Caco-2 (cell line): ENCODE results near the gene MDFIC. TPM values are rescaled to one million over a fixed set of nuclear protein-coding genes. Genes with fewer than 3 reads are reported as not detected.

Source experiments
- BruUV-seq: library from RNA; stranded (reverse); fragments of 400-500 nt; replicated peaks from 2 replicates; lab custom pipeline; 2021; lab: Mats Ljungman, UMichigan
- CTCF ChIA-PET: fragments of 300-600 bp; sonication (Branson Sonifier 250); formaldehyde crosslinking; loops from one replicate; lab custom pipeline; 2022; ENCODE audit warnings: antibody characterized with exemption; lab: Charles Lee
- POLR2A ChIA-PET: fragments of 300-600 bp; sonication (Branson Sonifier 250); formaldehyde crosslinking; loops from one replicate; lab custom pipeline; 2022; ENCODE audit warnings: antibody characterized with exemption; lab: Charles Lee
- DNase-seq, 2 experiments: peaks; one replicate each; pipeline versions ENCODE4 v3.0.0 to v3.0.0-alpha.2; 2020 to 2022
- H3K27me3 ChIP-seq: replicated peaks from 2 replicates; pipeline ENCODE4 v1.6.0; 2011; ENCODE audit warnings: low read length; ENCODE audit not compliant: control insufficient read depth, insufficient read depth
- H3K36me3 ChIP-seq: 2 replicates; pipeline ENCODE4 v1.5.1; 2011; ENCODE audit warnings: low read length; ENCODE audit not compliant: control insufficient read depth, insufficient read depth
- H3K4me1 ChIP-seq: fragments of 250-450 bp; sonication (Bioruptor Pico); 2 replicates; pipeline ENCODE4 v1.5.1; 2020; ENCODE audit warnings: mild to moderate bottlenecking
- H3K4me3 ChIP-seq: 2 replicates; pipeline ENCODE4 v1.5.1; 2011; ENCODE audit warnings: low read depth, mild to moderate bottlenecking, control low read depth, low read length
- H3K9me3 ChIP-seq: fragments of 250-450 bp; sonication (Bioruptor Pico); 2 replicates; pipeline ENCODE4 v1.5.1; 2020; ENCODE audit warnings: mild to moderate bottlenecking, moderate library complexity
- H3K27ac Mint-ChIP-seq: one replicate; pipeline ENCODE4 v1.8.0; 2022; ENCODE audit warnings: mixed read lengths; ENCODE audit not compliant: unreplicated experiment
- H3K27me3 Mint-ChIP-seq: one replicate; pipeline ENCODE4 v1.8.0; 2022; ENCODE audit warnings: mixed read lengths; ENCODE audit not compliant: insufficient read depth, unreplicated experiment
- H3K36me3 Mint-ChIP-seq: one replicate; pipeline ENCODE4 v1.8.0; 2022; ENCODE audit warnings: mild to moderate bottlenecking, mixed read lengths; ENCODE audit not compliant: insufficient read depth, unreplicated experiment
- H3K4me1 Mint-ChIP-seq: one replicate; pipeline ENCODE4 v1.8.0; 2022; ENCODE audit warnings: low read depth, mixed read lengths; ENCODE audit not compliant: unreplicated experiment
- H3K4me3 Mint-ChIP-seq: one replicate; pipeline ENCODE4 v1.8.0; 2022; ENCODE audit warnings: mild to moderate bottlenecking, moderate library complexity, mixed read lengths; ENCODE audit not compliant: unreplicated experiment
- H3K9me3 Mint-ChIP-seq: one replicate; pipeline ENCODE4 v1.8.0; 2022; ENCODE audit warnings: mixed read lengths; ENCODE audit not compliant: unreplicated experiment
- intact Hi-C: fragments of 100-400 bp; cut with micrococcal nuclease; formaldehyde crosslinking; loops from one replicate; pipeline ENCODE4 v1.10.0; 2022; ENCODE audit not compliant: unreplicated experiment
- total RNA-seq: library from RNA; stranded (reverse); gene quantifications from 2 replicates; pipeline ENCODE4 v1.2.3, GENCODE V29; 2022
- TF ChIP-seq, protein P1 (sequence below), 2 experiments: fragments of 200-600 bp in 1 of 2; IDR thresholded peaks; 1 replicate in 1 of 2; 2 replicates in 1 of 2; pipeline versions ENCODE4 v1.5.1 to v1.8.0; 2011 to 2022; ENCODE audit warnings: antibody characterized with exemption in 1 of 2, control low read depth in 1 of 2, inconsistent platforms in 1 of 2, low read depth in 1 of 2, low read length in 1 of 2, mild to moderate bottlenecking in 1 of 2, moderate library complexity in 1 of 2; ENCODE audit not compliant: insufficient read depth in 1 of 2, severe bottlenecking in 1 of 2, unreplicated experiment in 1 of 2

Gene MDFIC
- total RNA-seq, 1 experiment from 2014 or later: 2.7 TPM

DNA sequence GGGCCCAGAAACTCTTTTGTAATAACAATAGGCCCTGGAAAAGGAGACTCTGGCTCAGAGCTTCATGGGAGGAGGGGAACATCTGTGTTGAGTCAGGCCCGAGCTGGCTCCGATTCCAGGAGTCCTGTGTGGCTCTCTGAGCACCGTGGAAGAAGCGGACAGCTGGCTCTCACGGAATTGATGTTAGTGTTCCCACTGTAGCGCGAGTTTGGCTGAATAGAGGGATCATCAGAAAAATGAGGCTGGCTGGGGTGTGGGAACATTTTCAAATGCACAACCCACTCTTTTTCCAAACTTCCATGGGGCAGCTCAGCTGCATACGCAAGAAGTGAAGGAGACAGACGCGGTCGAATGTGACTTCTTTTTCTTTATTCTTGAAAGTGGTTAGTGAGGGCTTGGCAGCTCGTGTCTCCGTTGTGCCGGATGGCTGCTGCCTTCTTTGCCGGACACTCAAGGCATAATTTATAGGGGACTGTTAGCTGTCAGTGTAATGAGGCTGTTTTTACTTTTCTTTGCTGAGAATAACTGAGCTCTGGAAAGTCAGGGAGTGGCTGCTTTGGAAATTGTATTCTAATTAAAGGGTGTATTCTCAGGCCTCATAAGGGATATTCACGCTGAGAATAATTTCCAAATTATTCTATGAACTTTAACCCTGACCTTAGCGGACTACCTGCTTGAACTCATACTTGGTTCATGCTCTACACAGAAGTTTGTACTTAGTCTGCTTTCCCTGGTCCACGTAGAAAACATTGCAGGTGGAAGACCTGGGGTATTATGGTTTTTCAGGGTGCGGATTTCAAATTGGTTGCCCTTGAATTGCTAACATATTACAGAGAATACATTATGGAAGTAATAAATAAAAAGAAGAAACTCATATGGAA lies 23.1 kb downstream of the MDFIC start:
- H3K27ac Mint-ChIP-seq: no peak overlapping the region
- TF ChIP-seq, protein P1, sequence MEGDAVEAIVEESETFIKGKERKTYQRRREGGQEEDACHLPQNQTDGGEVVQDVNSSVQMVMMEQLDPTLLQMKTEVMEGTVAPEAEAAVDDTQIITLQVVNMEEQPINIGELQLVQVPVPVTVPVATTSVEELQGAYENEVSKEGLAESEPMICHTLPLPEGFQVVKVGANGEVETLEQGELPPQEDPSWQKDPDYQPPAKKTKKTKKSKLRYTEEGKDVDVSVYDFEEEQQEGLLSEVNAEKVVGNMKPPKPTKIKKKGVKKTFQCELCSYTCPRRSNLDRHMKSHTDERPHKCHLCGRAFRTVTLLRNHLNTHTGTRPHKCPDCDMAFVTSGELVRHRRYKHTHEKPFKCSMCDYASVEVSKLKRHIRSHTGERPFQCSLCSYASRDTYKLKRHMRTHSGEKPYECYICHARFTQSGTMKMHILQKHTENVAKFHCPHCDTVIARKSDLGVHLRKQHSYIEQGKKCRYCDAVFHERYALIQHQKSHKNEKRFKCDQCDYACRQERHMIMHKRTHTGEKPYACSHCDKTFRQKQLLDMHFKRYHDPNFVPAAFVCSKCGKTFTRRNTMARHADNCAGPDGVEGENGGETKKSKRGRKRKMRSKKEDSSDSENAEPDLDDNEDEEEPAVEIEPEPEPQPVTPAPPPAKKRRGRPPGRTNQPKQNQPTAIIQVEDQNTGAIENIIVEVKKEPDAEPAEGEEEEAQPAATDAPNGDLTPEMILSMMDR (IDR thresholded peaks at IDR 0.05; ENCODE audit: insufficient read depth in 1 of 2, low read depth in 1 of 2, low read length in 1 of 2, severe bottlenecking in 1 of 2, unreplicated experiment in 1 of 2): no peak
- no peak overlapping the region for H3K4me3 Mint-ChIP-seq
- no peak overlapping the region for H3K4me3 ChIP-seq
- BruUV-seq: no TSS peak
- no peaks in the 10 kb centered on the region for H3K9me3 ChIP-seq
- ChIA-PET CTCF (no interaction called here), POLR2A (no interaction called here)
- no peaks in the 10 kb centered on the region for H3K27me3 ChIP-seq
- no peak for DNase-seq
- H3K36me3 Mint-ChIP-seq: no peaks in the 10 kb centered on the region
- H3K9me3 Mint-ChIP-seq: no peaks in the 10 kb centered on the region
- peaks cover 2% of the 10 kb centered on the region for H3K27me3 Mint-ChIP-seq
- no peaks in the 10 kb centered on the region for H3K36me3 ChIP-seq
- intact Hi-C loops: no loop called here
- H3K4me1 Mint-ChIP-seq: no peaks in the 10 kb centered on the region
- no peaks in the 10 kb centered on the region for H3K4me1 ChIP-seq

DNA sequence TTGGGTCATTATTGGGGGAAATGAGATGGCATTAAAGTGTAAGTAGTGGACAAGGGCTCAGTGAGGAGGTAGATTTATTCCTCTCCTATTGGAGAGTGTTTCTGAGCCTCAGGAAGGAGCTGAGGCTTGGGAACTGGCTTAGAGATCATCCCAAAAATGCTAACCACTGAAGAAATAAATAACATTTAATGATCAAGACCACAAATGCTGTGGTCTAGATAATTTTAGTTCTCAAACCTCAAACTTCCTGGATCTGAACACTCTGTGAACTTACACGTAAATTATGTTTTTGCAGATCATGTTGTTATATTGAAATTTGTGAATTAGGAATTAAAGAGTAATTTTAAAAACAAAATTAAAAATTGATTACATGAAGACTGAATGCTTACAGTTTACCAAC lies 27.3 kb downstream of the MDFIC start:
- ChIA-PET POLR2A (no interaction called here), CTCF (no interaction called here)
- DNase-seq: no peak
- Mint-ChIP-seq H3K36me3 (no peaks in the 10 kb centered on the region), H3K9me3 (no peaks in the 10 kb centered on the region), H3K27ac (no peak overlapping the region), H3K4me3 (no peak overlapping the region), H3K27me3 (no peaks in the 10 kb centered on the region), H3K4me1 (no peaks in the 10 kb centered on the region)
- no TSS peak for BruUV-seq
- no peaks in the 10 kb centered on the region for H3K4me1 ChIP-seq
- H3K4me3 ChIP-seq: no peak overlapping the region
- intact Hi-C loops: no loop called here
- no peaks in the 10 kb centered on the region for H3K9me3 ChIP-seq
- H3K36me3 ChIP-seq: no peaks in the 10 kb centered on the region
- TF ChIP-seq, protein P1 (IDR thresholded peaks at IDR 0.05; ENCODE audit: insufficient read depth in 1 of 2, low read depth in 1 of 2, low read length in 1 of 2, severe bottlenecking in 1 of 2, unreplicated experiment in 1 of 2): no peak
- no peaks in the 10 kb centered on the region for H3K27me3 ChIP-seq

DNA sequence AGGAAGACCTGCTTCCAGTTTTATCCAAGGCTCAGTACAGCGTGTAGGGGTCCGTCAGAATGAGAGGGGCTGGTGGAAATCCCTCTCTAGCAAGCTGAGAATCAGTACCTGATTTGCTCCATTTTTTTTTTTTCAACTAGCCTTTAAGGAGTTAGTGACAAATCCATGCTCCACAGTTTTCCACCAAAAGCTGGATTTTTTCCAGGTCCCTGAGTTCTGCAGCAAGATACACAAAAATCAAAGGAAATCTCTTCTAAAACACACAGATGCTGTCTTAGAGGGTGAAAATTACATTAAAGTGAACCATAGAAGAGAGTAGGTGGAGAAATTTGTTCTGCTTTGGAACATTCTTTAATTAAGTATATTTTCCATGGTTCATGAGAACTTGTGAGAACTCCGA lies 30.4 kb downstream of the MDFIC start:
- no peak overlapping the region for H3K27ac Mint-ChIP-seq
- Histone ChIP-seq H3K9me3 (no peaks in the 10 kb centered on the region), H3K4me3 (no peak overlapping the region), H3K36me3 (no peaks in the 10 kb centered on the region), H3K4me1 (no peaks in the 10 kb centered on the region), H3K27me3 (no peaks in the 10 kb centered on the region)
- peaks cover 3% of the 10 kb centered on the region for H3K27me3 Mint-ChIP-seq
- ChIA-PET POLR2A (no interaction called here), CTCF (interaction anchor here (0.6 kb wide), 1 partner anchor 27 kb away, joined by 3 read pairs; no protein-coding TSS in a partner anchor)
- intact Hi-C loops: no loop called here
- no peak for DNase-seq
- BruUV-seq: no TSS peak
- TF ChIP-seq, protein P1 (IDR thresholded peaks at IDR 0.05; ENCODE audit: insufficient read depth in 1 of 2, low read depth in 1 of 2, low read length in 1 of 2, severe bottlenecking in 1 of 2, unreplicated experiment in 1 of 2): no peak
- H3K4me1 Mint-ChIP-seq: no peaks in the 10 kb centered on the region
- H3K36me3 Mint-ChIP-seq: no peaks in the 10 kb centered on the region
- H3K9me3 Mint-ChIP-seq: no peaks in the 10 kb centered on the region
- H3K4me3 Mint-ChIP-seq: no peak overlapping the region
